ENCODE data around the gene COL19A1.
"Not testable (repeated sequence)": the region's sequence is repeated elsewhere in the genome, so short reads cannot be mapped to it uniquely, and the experiment has no call there.

Gene COL19A1

DNA sequence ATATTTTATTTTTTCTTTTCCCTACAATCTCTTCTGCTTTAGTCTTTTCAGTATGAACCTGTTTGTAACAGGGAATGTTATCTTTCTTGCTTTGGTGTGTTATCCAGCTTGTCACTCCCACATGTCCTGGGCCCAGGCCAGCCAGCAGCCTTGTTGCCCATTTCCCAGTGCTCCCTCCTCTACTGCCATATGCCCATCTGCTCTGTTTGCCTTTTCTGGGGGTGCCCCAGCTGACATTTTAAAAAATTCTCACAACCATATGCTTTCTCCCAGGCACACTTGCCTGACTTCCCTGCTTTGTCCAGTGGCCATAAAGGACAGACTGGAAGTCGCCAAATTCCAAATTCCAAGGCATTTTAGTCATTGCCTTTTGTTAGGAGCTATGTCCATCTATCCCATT is 45.9 kb upstream of the COL19A1 start:
- H3K4me1 Mint-ChIP-seq: peaks cover 2% of the 10 kb centered on the region
- TF ChIP-seq, protein P1, sequence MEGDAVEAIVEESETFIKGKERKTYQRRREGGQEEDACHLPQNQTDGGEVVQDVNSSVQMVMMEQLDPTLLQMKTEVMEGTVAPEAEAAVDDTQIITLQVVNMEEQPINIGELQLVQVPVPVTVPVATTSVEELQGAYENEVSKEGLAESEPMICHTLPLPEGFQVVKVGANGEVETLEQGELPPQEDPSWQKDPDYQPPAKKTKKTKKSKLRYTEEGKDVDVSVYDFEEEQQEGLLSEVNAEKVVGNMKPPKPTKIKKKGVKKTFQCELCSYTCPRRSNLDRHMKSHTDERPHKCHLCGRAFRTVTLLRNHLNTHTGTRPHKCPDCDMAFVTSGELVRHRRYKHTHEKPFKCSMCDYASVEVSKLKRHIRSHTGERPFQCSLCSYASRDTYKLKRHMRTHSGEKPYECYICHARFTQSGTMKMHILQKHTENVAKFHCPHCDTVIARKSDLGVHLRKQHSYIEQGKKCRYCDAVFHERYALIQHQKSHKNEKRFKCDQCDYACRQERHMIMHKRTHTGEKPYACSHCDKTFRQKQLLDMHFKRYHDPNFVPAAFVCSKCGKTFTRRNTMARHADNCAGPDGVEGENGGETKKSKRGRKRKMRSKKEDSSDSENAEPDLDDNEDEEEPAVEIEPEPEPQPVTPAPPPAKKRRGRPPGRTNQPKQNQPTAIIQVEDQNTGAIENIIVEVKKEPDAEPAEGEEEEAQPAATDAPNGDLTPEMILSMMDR (IDR thresholded peaks at IDR 0.05; ENCODE audit: unreplicated experiment in 3 of 3): no peak
- no peaks in the 10 kb centered on the region for H3K27me3 Mint-ChIP-seq (ENCODE audit: low read depth)
- no peak overlapping the region for H3K4me3 Mint-ChIP-seq
- no peak overlapping the region for H3K27ac Mint-ChIP-seq
- no peaks in the 10 kb centered on the region for H3K36me3 Mint-ChIP-seq (ENCODE audit: low read depth)
- H3K9me3 Mint-ChIP-seq: no peaks in the 10 kb centered on the region

GRCh38 chr6:69824355-69824754 is 42.0 kb upstream of the COL19A1 start:
- not testable (repeated sequence) for H3K27ac Mint-ChIP-seq; H3K4me1 Mint-ChIP-seq; H3K9me3 Mint-ChIP-seq; H3K4me3 Mint-ChIP-seq; H3K27me3 Mint-ChIP-seq (ENCODE audit: low read depth); H3K36me3 Mint-ChIP-seq (ENCODE audit: low read depth)

GRCh38 chr6:69825904-69826303 is 40.5 kb upstream of the COL19A1 start:
- Mint-ChIP-seq H3K27ac (no peak overlapping the region), H3K9me3 (no peaks in the 10 kb centered on the region), H3K36me3 (ENCODE audit: low read depth) (no peaks in the 10 kb centered on the region), H3K27me3 (ENCODE audit: low read depth) (no peaks in the 10 kb centered on the region), H3K4me1 (no peaks in the 10 kb centered on the region), H3K4me3 (no peak overlapping the region)
- TF ChIP-seq, protein P1 (IDR thresholded peaks at IDR 0.05; ENCODE audit: unreplicated experiment in 3 of 3): no peak

DNA sequence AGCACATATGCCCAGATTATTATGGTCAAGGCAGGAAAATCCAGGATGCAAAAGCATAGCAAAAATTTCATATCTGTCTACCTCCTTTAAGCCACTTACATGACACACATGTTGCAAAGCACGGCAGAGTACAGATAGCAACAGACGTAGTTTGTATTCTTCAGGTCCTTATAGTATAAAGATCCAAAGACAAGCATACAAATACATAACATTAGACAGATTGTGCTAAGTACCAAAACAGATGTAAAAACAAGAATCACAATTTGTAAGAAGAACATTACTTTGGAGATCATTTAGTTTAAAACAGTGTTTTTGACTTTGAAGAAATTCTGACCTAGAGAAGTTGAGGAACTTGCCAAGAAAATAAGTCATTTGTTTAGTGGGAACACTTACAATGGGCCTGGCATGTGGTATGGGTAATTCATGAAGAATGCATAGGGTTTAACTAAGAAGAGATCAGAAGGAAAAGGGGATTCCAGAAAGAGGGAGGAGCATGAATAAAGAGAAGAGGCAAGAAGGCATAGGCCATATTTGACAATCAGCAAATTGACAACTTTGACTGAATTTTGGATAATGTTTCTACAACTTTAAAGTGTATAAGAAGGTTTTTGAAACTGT is 39.0 kb upstream of the COL19A1 start:
- no peak overlapping the region for H3K4me3 Mint-ChIP-seq
- TF ChIP-seq, protein P1 (IDR thresholded peaks at IDR 0.05; ENCODE audit: unreplicated experiment in 3 of 3): no peak
- H3K27ac Mint-ChIP-seq: no peak overlapping the region
- no peaks in the 10 kb centered on the region for H3K36me3 Mint-ChIP-seq (ENCODE audit: low read depth)
- no peaks in the 10 kb centered on the region for H3K27me3 Mint-ChIP-seq (ENCODE audit: low read depth)
- H3K4me1 Mint-ChIP-seq: no peaks in the 10 kb centered on the region
- H3K9me3 Mint-ChIP-seq: no peaks in the 10 kb centered on the region

DNA sequence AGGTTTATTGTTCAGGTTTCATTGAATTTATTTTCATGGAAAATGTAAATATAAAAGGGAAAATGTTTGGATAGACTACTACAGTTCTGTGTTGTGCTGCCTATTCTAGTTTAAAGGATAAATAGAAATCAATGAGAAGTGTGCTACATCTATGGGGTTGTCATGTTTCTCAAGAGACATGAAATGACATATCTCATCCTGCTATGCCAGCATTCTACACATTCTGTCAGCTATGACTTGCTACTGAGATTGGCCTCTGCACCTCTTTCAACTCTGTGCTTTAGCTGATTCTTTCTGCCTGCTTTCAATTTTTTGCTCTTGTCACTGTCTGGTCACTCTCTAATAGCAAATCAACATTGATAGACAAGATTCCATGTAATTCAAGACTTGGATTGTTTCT is 33.8 kb upstream of the COL19A1 start:
- H3K27ac Mint-ChIP-seq: no peak overlapping the region
- H3K4me1 Mint-ChIP-seq: peaks cover 7% of the 10 kb centered on the region
- H3K27me3 Mint-ChIP-seq (ENCODE audit: low read depth): no peaks in the 10 kb centered on the region
- H3K9me3 Mint-ChIP-seq: no peaks in the 10 kb centered on the region
- no peaks in the 10 kb centered on the region for H3K36me3 Mint-ChIP-seq (ENCODE audit: low read depth)
- no peak overlapping the region for H3K4me3 Mint-ChIP-seq
- TF ChIP-seq, protein P1 (IDR thresholded peaks at IDR 0.05; ENCODE audit: unreplicated experiment in 3 of 3): no peak

DNA sequence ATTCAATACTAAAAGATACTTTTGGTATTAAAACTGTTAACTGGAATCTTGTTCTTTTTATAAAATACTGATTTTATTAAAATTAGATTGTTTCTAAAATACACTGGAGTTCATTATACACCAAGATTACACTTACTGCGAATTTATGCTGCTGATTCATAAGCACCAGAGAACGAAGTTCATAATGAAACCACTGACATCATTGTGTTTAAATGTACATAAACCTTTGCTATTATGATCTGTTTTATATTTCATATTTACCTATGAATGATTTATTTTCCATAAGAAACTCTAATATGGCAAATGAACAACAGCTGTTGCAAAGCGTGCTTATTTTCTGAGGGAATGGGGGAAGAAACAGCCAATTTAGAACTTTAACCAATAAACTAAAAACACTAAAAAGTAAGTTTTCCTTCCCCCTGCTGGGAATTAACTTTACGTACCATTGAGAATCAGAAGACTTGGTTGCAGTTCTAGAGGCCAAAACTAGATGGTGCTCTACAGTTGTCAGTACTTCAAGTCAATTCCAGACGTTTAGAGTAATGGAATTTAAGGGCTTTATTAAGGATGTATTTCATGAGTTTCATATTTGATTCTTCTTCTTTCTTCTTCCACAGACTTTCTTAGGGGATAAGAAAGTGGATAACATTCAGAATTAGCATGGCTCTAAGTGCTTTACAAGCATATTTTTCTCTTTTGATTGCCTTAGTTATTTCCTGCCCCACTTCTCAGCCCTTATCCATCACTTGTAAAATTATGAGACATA is 30.8 kb upstream of the COL19A1 start:
- peaks cover 13% of the 10 kb centered on the region for H3K4me1 Mint-ChIP-seq
- no peak overlapping the region for H3K4me3 Mint-ChIP-seq
- no peaks in the 10 kb centered on the region for H3K36me3 Mint-ChIP-seq (ENCODE audit: low read depth)
- no peaks in the 10 kb centered on the region for H3K27me3 Mint-ChIP-seq (ENCODE audit: low read depth)
- no peaks in the 10 kb centered on the region for H3K9me3 Mint-ChIP-seq
- H3K27ac Mint-ChIP-seq: peak overlapping the region in 1 of 3 experiments; percentile 20
- TF ChIP-seq, protein P1 (IDR thresholded peaks at IDR 0.05; ENCODE audit: unreplicated experiment in 3 of 3): peak; percentile 80 to 85 (median 85)
